Naive B cell (primary cell): ENCODE data around the gene DDR1. TPM values are rescaled to one million over a fixed set of nuclear protein-coding genes. Genes with fewer than 3 reads are reported as not detected.
A peak's percentile ranks its signal among the peaks of the same experiment; 100 is the strongest.
"Not testable (repeated sequence)": the region's sequence is repeated elsewhere in the genome, so short reads cannot be mapped to it uniquely, and the experiment has no call there.

Experiments
- ATAC-seq, 2 donors: fragments of 150-1000 bp; cut with Tn5 transposase; 2 replicates each; pipeline ENCODE4 v1.10.0; 2021; ENCODE audit warnings: low read depth in 2 of 2, mild to moderate bottlenecking in 2 of 2, moderate library complexity in 2 of 2
- DNase-seq: peaks from one replicate; pipeline ENCODE4 v3.0.0; 2022
- H3K27ac Mint-ChIP-seq, 6 donors: one replicate each; pipeline ENCODE4 v1.8.0; 2020 to 2022; ENCODE audit warnings: mild to moderate bottlenecking in 6 of 6, mixed read lengths in 6 of 6, moderate library complexity in 5 of 6, inconsistent platforms in 2 of 6
- H3K27me3 Mint-ChIP-seq, 3 donors: one replicate each; pipeline ENCODE4 v1.8.0; 2021 to 2022; ENCODE audit warnings: mixed read lengths in 3 of 3, mild to moderate bottlenecking in 1 of 3
- H3K36me3 Mint-ChIP-seq, 2 donors: one replicate each; pipeline ENCODE4 v1.8.0; 2020 to 2022; ENCODE audit warnings: mixed read lengths in 2 of 2, inconsistent platforms in 1 of 2, mild to moderate bottlenecking in 1 of 2
- H3K4me1 Mint-ChIP-seq, 3 donors: one replicate each; pipeline ENCODE4 v1.8.0; 2020 to 2022; ENCODE audit warnings: mixed read lengths in 3 of 3, inconsistent platforms in 1 of 3, mild to moderate bottlenecking in 1 of 3, moderate library complexity in 1 of 3
- H3K4me3 Mint-ChIP-seq, 8 donors: one replicate each; pipeline ENCODE4 v1.8.0; 2020 to 2022; ENCODE audit warnings: mild to moderate bottlenecking in 8 of 8, mixed read lengths in 8 of 8, moderate library complexity in 8 of 8, inconsistent platforms in 2 of 8
- H3K9me3 Mint-ChIP-seq, 7 donors: one replicate each; pipeline ENCODE4 v1.8.0; 2020 to 2022; ENCODE audit warnings: mixed read lengths in 7 of 7, mild to moderate bottlenecking in 5 of 7, inconsistent platforms in 2 of 7, moderate library complexity in 1 of 7
- polyA plus RNA-seq, 6 donors: library from polyadenylated mRNA; unstranded; fragments of 300-500 nt; fragmentation: Illumina TruSeq; gene quantifications; one replicate each; pipeline ENCODE4 v1.2.3, GENCODE V29; 2021; ENCODE audit warnings: low read depth in 6 of 6

Gene DDR1
- polyA plus RNA-seq, 6 donors from 2014 or later, result 3.6 to 8.0 (median 4.4) TPM

DNA sequence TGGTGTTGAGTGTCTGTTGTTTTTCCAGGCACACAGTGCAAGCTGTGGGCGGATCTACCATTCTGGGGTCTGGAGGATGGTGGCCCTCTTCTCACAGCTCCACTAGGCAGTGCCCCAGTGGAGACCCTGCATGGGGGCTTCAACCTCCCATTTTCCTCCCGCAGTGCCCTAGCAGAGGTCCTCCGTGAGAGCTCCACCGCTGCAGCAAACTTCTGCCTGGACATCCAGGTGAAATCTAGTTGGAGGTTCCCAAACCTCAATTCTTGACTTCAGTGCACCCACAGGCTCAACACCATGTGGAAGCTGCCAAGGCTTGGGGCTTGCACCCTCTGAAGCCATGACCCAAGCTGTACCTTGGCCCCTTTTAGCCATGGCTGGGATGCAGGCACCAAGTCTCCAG, 24.6 kb upstream of the DDR1 start:
- not testable (repeated sequence) for ATAC-seq, H3K27ac Mint-ChIP-seq, H3K36me3 Mint-ChIP-seq, DNase-seq, H3K4me3 Mint-ChIP-seq
- H3K9me3 Mint-ChIP-seq, result peaks cover 4 to 26% (median 23%) of the 10 kb centered on the region in 7 donors
- peaks cover 6 to 11% (median 9%) of the 10 kb centered on the region in 3 donors for H3K4me1 Mint-ChIP-seq
- H3K27me3 Mint-ChIP-seq, result peaks cover 3 to 21% (median 11%) of the 10 kb centered on the region in 3 donors

DNA sequence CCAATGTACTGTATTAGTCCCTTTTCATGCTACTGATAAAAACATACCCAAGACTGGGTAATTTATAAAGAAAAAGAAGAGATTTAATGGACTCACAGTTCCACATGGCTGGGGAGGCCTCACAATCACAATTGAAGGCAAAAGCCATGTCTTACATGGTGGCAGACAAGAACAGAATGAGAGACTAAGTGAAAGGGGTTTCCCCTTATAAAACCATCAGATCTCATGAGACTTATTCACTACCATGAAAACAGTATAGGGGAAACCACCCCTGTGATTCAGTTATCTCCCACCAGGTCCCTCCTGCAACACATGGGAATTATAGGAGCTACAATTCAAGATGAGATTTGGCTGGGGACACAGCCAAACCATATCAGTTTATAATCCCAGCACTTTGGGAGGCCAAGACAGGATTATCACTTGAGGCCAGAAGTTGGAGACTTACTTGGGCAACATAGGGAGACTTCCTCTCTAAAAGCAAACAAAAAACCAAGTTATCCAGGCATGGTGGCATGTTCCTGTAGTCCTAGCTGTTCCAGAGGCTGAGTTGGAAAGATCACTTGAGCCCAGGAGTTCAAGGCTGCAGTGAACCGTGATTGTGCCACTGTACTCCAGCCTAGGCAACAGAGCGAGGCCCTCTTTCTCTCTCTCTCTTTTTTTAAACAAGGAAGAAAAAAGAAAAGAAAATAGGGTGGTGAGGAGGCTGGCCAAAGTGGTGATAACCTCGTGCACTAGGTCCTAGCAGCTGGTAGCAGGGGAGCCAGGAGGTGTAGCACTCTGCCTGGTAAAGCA, 22.9 kb upstream of the DDR1 start:
- peaks cover 3 to 13% (median 9%) of the 10 kb centered on the region in 3 donors for H3K27me3 Mint-ChIP-seq
- ATAC-seq, result peak in 1 of 2 donors; percentile 21
- no peak for DNase-seq
- peaks cover 5 to 8% (median 8%) of the 10 kb centered on the region in 3 donors for H3K4me1 Mint-ChIP-seq
- peaks cover 8% of the 10 kb centered on the region in 2 donors for H3K36me3 Mint-ChIP-seq
- H3K4me3 Mint-ChIP-seq, result no peak overlapping the region
- no peak overlapping the region for H3K27ac Mint-ChIP-seq
- peaks cover 4 to 26% (median 23%) of the 10 kb centered on the region in 7 donors for H3K9me3 Mint-ChIP-seq

DNA sequence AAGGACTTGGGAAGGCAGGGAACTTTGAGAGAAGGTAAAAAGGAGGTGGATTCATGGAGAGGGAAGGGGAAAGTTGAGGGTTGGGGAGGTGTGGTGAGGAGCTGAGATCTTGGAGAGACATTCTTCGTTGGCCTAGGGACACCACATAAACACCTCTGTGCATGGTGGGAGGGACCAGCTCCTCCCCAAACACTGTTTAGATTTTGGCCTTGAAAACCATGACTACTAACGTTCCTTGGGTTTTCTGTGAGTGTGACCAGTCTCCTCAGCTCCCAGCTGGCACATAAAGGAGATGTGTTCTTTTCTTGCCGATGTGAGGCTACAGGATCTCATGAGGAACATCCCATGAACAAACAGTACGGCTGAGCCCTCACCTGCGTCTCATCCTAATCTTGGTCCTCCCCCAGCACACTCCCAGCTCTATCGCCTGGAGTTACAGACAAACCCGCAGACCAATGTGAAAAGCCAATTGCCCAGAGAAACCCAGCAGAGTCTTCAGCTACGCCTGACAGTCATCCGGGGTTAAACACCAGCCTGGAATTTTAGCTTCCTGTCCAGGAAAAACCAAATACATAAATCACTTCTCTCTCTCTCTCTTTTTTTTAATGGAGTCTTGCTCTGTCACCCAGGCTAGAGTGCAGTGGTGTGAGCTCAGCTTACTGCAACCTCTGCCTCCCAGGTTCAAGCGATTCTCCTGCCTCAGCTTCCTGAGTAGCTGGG, 22.0 kb upstream of the DDR1 start:
- Mint-ChIP-seq H3K9me3 (peaks cover 4 to 26% (median 23%) of the 10 kb centered on the region in 7 donors), H3K4me3 (peak overlapping the region in 2 of 8 donors; percentile 5 to 49), H3K36me3 (peaks cover 8% of the 10 kb centered on the region in 2 donors), H3K27me3 (peaks cover 3 to 7% (median 5%) of the 10 kb centered on the region in 3 donors), H3K27ac (peak overlapping the region in 2 of 6 donors; percentile 6 to 16), H3K4me1 (peaks cover 0 to 4% (median 3%) of the 10 kb centered on the region in 3 donors)
- ATAC-seq (no peak), DNase-seq (no peak)

DNA sequence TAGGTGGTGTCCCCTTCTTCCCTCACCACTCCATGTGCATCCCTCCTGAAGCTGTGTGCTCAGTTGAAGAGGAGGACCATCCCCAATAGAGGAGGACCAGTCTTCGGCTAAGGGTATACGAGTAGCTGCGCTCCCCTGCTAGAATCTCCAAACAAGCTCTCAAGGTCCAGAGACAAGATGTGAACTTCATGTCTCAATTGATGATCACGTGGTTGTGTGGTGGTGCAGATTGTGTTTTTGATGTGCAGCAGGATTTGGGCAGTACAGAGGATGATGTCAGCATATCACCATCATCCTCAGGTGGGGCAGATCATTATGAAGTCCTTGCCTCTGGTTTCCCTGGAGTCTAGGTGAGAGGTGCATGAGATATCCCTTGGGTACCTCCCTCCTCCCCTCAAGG, 20.0 kb upstream of the DDR1 start:
- DNase-seq (no peak), ATAC-seq (no peak)
- Mint-ChIP-seq H3K4me3 (no peak overlapping the region), H3K9me3 (peaks cover 0 to 31% (median 25%) of the 10 kb centered on the region in 7 donors), H3K27ac (no peak overlapping the region), H3K4me1 (peaks cover 0 to 4% (median 2%) of the 10 kb centered on the region in 3 donors), H3K36me3 (peaks cover 8% of the 10 kb centered on the region in 2 donors), H3K27me3 (peaks cover 3 to 7% (median 5%) of the 10 kb centered on the region in 3 donors)

DNA sequence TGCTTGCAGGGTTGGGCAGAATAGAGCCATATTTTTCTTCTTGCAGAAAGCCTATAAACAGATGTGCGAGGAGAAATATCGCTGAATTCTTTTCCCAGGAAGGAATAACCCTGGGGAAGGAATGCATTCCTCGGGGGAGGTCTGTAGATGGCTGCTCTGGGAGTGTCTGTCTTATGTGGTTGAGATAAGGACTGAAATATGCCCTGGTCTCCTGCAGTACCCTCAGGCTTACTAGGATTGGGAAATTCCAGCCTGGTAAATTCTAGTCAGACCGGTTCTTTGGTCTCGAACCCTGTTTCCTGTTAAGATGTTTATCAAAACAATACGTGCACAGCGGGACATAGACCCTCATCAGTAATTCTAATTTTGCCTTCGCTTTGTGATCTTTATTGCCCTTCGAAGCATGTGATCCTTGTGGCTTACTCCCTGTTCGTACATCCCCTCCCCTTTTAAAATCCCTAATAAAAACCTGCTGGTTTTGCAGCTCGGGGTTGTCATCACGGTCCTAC, 15.0 kb upstream of the DDR1 start:
- Mint-ChIP-seq H3K36me3 (peaks cover 12 to 25% of the 10 kb centered on the region in 2 donors), H3K9me3 (peaks cover 6 to 46% (median 35%) of the 10 kb centered on the region in 7 donors)
- H3K4me3 Mint-ChIP-seq, DNase-seq, H3K27me3 Mint-ChIP-seq, ATAC-seq, H3K4me1 Mint-ChIP-seq, H3K27ac Mint-ChIP-seq: not testable (repeated sequence)

DNA sequence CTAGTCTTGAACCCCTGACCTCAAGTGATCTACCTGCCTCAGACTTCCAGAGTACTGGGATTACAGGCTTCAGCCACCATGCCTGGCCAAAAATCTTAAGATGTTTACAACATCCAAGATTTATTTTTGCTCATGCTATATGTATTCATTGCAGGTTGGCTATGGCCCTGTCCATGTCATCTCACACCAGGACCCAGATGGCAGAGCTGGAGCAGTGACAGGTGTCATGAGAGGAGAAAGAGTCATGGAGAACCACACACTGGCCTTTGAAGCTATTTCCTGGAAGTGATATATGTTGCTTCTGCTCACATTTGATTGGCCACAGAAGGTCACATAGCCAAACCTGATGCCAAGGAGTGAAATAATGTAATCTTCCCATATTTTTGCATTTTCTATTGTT, 13.8 kb upstream of the DDR1 start:
- H3K4me3 Mint-ChIP-seq, result peak overlapping the region in 1 of 8 donors; percentile 22
- H3K36me3 Mint-ChIP-seq, result peaks cover 12 to 25% of the 10 kb centered on the region in 2 donors
- ATAC-seq (no peak), DNase-seq (no peak)
- H3K4me1 Mint-ChIP-seq, result no peaks in the 10 kb centered on the region
- peaks cover 6 to 46% (median 35%) of the 10 kb centered on the region in 7 donors for H3K9me3 Mint-ChIP-seq
- H3K27me3 Mint-ChIP-seq, result peaks cover 0 to 9% (median 0%) of the 10 kb centered on the region in 3 donors
- no peak overlapping the region for H3K27ac Mint-ChIP-seq

DNA sequence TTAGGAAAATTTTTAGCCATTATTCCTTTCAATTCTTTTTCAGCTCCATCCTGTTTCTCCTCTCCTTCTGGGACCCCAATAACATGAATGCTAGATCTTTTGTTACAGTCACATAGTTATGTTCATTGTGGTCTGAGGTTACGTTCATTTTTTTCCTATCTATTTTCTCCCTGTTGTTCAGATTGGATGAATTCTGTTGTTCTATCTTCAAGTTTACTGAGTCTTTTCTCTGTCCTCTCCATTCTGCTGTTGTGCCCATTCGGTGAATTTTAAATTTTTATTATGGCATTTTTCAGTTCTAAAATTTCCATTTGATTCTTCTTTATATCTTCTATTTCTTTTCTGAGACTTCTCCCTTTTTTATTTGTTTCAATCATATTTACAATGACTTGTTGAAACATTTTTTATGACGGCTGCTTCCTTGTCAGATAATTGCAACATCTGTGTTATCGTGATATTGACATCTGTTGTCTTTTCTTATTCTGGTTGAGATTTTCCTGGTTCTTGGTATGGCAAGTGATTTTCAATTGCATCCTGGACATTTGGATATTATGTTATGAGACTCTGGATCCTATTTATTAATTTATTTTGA, 12.6 kb upstream of the DDR1 start:
- peaks cover 0 to 9% (median 0%) of the 10 kb centered on the region in 3 donors for H3K27me3 Mint-ChIP-seq
- no peak for ATAC-seq
- H3K36me3 Mint-ChIP-seq, result peaks cover 12 to 25% of the 10 kb centered on the region in 2 donors
- H3K27ac Mint-ChIP-seq, result no peak overlapping the region
- H3K4me3 Mint-ChIP-seq, result peak overlapping the region in 2 of 8 donors; percentile 32 to 33
- no peak for DNase-seq
- H3K9me3 Mint-ChIP-seq, result peaks cover 6 to 46% (median 35%) of the 10 kb centered on the region in 7 donors
- no peaks in the 10 kb centered on the region for H3K4me1 Mint-ChIP-seq

DNA sequence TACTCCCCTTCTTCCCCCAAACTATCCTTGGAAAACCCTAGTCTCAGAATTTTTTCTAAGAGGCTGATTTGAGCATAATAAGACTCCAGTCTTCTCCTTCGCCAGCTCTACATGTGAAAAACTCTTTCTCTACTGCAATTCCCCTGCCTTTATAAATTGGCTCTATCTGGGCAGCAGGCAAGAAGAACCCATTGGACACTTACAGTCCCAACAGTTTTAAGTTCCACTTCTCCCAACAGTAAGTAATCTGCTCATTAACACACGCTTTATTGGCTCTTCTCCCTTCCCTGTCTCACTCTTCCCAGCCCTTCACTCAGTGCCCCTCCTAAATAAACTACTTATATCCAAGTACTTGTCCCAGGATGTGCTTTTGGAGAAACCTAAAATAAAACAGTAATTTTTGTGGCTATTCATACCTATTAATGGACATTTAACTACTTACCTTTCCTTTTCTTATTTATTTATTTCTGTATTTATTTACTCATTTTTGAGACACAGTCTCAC, 11.1 kb upstream of the DDR1 start:
- H3K4me3 Mint-ChIP-seq, result no peak overlapping the region
- peaks cover 6 to 44% (median 31%) of the 10 kb centered on the region in 7 donors for H3K9me3 Mint-ChIP-seq
- H3K27ac Mint-ChIP-seq, result peak overlapping the region in 2 of 6 donors; percentile 58 to 77
- ATAC-seq, result no peak
- peaks cover 12 to 25% of the 10 kb centered on the region in 2 donors for H3K36me3 Mint-ChIP-seq
- peaks cover 0 to 9% (median 0%) of the 10 kb centered on the region in 3 donors for H3K27me3 Mint-ChIP-seq
- no peak for DNase-seq
- H3K4me1 Mint-ChIP-seq, result peaks cover 8 to 12% (median 9%) of the 10 kb centered on the region in 3 donors

DNA sequence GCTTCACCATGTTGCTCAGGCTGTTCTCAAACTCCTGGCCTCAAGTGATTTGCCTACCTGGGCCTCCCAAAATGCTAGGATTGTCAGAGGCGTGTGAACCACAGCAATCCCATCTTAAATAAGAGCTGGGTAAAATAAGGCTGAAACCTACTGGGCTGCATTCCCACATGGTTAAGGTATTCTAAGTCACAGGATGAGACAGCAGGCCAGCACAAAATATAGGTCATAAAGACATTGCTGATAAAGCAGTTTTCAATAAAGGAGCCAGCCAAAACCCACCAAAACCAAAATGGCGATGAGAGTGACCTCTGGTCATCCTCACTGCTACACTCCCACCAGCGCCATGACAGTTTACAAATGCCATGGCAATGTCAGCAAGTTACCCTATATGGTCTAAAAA, 10.5 kb upstream of the DDR1 start:
- H3K36me3 Mint-ChIP-seq, result peaks cover 12 to 25% of the 10 kb centered on the region in 2 donors
- ATAC-seq, H3K27ac Mint-ChIP-seq, DNase-seq, H3K27me3 Mint-ChIP-seq, H3K4me3 Mint-ChIP-seq: not testable (repeated sequence)
- peaks cover 14 to 18% (median 15%) of the 10 kb centered on the region in 3 donors for H3K4me1 Mint-ChIP-seq
- H3K9me3 Mint-ChIP-seq, result peaks cover 6 to 41% (median 31%) of the 10 kb centered on the region in 7 donors

DNA sequence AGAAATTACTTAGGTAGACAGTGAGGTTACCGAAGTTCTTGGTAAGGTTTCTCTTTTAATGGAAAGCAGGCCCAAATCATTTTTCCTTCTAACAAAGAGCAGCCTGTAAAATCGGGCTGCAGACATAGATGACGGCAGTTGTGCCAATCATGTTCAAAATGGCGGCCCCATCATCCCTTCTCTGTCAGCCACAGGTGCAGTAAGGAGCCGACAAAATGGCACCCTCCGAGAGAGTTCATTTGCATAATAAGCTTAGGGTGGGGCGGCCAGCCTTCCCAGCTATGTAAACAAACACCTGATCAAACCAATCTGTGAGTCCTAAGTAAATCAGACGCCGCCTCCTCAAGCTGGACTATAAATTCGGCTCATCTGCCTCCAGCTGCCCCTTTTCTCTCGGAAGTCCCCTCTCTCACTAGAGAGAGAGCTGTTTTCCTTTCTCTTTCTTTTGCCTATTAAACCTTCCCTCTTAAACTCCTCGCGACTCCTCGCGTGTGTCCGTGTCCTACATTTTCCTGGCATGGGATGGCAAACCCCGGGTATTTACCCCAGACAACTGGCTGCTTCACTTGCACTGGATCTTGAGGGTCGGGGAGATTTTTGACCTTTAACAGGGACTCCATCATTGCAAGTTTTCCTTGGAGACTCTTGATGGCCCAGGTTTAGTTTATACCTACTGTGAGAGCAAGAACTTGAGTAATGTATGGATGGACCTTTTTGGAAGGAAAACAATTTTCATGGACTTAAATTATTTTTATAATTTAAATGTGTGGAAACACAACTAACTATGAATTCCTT, 8.9 kb upstream of the DDR1 start:
- H3K27me3 Mint-ChIP-seq, result peaks cover 0 to 9% (median 0%) of the 10 kb centered on the region in 3 donors
- H3K27ac Mint-ChIP-seq, result no peak overlapping the region

DNA sequence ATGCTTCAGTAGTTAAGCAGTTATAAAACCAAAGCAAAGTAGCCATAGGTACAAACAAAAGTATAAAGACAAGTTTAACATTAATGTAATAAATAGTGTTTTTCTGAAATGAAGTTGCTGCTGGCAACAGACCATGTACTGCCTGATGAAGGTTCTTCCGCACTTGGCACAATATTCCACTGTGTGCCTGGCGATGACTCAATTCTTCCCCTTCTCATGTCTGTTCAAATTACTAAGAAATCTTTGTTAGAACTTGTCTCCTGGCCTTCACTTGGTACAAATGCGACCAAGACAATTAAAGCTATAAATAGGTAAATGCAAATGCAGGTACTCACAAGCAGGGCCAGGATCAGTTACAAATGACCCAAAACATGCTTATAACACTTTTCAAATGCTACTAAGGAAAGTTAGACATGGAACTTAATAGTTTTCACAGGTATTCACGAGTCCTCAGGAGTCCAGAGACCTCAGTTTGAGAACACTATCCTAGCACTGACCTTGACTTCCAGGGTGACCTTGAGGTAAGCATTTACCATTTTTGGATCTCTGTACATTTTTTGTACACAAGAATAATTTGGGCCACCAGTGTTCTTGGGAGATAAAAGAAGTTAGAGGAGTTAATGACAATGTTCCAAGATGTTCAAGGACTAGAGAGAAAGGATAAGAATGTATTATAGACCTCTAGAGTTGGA, 8.1 kb upstream of the DDR1 start:
- ATAC-seq, result no peak

More for the DNA sequence above, 8.9 kb upstream of the DDR1 start:
- H3K9me3 Mint-ChIP-seq, result peaks cover 6 to 26% (median 18%) of the 10 kb centered on the region in 7 donors
- peaks cover 22 to 30% (median 28%) of the 10 kb centered on the region in 3 donors for H3K4me1 Mint-ChIP-seq
- H3K4me3 Mint-ChIP-seq, result no peak overlapping the region
- DNase-seq (no peak), ATAC-seq (no peak)
- peaks cover 12 to 25% of the 10 kb centered on the region in 2 donors for H3K36me3 Mint-ChIP-seq

More for the DNA sequence above, 8.1 kb upstream of the DDR1 start:
- H3K4me1 Mint-ChIP-seq, result peaks cover 26 to 36% (median 34%) of the 10 kb centered on the region in 3 donors
- H3K9me3 Mint-ChIP-seq, result peaks cover 6 to 21% (median 13%) of the 10 kb centered on the region in 7 donors
- H3K27ac Mint-ChIP-seq, result no peak overlapping the region
- H3K36me3 Mint-ChIP-seq, result peaks cover 7 to 20% of the 10 kb centered on the region in 2 donors
- H3K4me3 Mint-ChIP-seq, result no peak overlapping the region
- DNase-seq, result no peak
- H3K27me3 Mint-ChIP-seq, result peaks cover 0 to 9% (median 0%) of the 10 kb centered on the region in 3 donors
